Hematopoietic multipotent progenitor cell treated with erythropoietin and hydrocortisone succinate and interleukin-3 and kit ligand, for 6 days (in vitro differentiated cells): ENCODE measurements around the gene GRIK2.

Experiments used
- DNase-seq: peaks from one replicate; pipeline ENCODE4 v3.0.0-alpha.2; 2015

GRIK2 gene

DNA sequence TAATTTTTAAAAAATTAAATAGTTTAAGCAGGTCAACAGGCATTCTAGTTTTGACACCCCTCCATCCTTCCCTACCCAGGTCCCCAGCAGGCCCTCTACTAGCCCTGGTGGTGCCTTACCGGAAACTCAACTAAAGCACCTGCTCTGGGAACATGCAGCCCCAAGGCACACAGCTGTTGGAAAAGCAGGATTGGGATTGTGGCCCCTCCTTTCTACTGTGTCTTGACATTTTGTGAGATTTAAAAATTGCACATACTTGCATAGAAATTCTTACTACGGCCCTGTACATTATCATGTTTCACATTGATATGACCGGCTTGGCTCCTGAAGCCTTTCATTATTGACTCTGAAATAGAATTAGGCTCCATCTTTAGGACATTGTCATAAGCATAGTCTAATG lies 423.2 kb downstream of the GRIK2 start:
- no peak for DNase-seq

DNA sequence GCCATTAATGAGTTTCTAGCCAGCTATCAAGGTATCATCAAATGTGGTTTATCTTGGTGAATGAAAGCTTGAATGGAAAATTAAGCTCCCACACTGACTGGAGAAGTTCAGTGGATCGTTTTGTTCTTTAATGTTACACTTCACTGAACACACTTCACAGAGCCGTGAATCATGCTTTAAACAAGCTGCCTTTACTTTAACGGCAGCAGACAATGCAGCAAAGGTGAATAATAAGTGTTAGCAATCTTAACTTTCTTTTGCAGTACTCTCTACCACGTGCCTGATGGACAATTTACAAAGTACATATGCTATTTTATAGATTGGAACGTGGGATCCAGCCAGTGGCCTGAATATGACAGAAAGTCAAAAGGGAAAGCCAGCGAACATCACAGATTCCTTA lies 424.5 kb downstream of the GRIK2 start:
- no peak for DNase-seq

DNA sequence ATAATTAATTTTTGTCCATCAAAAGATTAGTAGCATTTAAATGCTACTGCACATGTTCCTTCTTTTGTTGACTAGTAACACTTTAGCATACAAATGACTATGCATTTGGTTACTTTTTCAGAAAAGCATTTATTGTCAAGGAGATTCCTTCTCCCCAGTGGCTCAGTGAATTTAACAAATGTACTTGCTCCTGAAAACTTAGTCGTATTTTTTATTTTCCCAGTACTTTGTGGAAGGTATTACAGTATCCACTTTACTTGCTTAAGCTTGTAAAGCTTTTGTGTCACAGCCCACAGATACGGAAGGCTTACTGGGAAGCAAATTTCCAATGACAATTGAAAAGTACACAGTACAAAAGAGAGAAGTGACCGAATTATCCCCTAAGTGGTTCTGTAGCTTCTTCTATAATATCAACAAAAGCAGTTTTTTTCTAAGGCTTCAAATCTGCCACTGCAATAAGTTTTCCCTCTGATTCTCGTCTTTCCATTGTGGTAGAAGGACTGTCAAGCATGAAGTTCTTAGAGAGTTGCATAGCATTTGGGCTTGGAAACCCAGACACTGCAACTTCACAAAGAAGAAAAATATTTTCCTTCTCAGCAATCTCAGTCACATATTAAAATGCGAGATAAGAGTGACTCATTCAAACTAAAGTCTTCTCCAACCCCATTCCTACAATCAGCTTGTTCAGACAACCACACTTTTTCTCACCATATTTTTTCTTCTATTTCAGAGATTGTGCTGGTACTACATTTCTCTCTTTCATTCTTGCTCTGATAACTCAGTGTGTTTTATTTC lies 431.2 kb downstream of the GRIK2 start:
- no peak for DNase-seq

DNA sequence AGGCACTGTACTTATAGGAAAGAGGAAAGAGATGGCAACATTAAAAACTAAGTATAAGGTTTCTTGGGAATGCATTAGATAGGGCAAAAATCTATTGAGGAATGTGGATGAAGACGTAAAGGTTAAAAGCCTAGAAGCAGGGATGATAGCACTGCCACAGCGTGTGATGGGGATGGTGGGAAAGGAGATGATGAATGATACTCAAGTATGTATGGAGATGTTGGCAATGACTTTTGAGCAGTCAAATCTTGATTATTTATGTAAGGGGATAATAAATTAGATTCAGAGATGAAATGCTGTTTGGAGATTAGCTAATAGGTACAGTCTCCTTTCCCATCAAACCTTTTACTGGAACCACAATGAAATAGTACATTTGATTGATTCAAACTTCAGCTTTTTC lies 432.8 kb downstream of the GRIK2 start:
- DNase-seq, result no peak

DNA sequence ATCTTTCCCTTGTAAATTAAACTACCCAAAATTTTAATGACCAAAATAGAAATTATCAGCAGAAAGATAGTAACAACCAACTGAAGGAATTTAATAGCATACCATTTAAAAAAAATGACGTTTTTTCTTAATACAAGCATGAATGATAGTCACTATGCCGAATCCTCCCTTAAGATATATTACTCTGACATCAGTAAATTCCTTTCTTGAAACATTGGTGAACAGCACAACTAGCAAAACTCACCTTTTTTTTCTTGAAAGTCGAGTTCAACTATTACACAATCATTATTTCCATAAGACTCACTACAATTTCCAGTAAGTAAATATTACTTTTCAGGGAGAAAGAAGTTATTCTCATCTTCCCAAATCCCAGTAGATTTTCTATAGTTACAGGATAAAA lies 433.2 kb downstream of the GRIK2 start:
- DNase-seq, result no peak

DNA sequence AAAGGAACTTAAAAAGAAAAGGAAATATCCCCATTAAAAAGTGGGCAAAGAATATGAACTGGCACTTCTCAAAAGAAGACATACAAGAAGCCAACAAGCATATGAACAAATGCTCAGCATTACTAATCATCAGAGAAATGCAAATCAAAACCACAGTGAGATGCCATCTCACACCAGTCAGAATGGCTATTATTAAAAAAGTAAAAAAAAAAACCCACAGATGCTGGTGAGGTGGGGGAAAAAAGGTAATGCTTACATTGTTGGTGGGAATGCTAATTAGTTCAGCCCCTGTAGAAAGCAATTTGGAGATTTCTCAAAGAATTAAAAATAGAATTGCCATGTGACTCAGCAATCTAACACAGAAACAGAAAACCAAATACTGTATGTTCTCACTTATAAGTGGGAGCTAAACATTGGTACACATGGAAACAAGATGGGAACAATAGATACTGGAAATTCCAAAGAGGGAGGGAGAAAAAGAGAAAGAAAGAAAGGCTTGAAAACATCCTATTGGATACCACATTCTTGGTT lies 437.1 kb downstream of the GRIK2 start:
- DNase-seq, result no peak

DNA sequence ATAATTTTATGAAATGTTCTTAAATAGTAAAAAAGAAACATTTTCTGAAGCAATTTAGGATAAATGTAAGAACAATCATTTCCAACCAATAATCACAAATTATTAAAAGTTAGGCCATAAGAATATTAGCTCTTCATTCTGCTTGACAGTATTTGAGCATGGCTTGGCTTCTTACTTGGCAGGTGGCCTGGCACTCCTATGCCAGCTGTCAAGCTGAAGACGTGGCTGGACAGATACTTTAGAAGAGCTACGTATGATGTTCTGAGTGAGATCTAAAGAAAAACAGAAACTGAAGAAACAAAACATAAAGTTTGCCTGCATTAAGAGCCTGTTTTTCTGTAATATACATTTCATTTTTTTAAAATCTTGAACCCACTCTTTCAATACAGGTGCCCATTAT lies 438.9 kb downstream of the GRIK2 start:
- no peak for DNase-seq

DNA sequence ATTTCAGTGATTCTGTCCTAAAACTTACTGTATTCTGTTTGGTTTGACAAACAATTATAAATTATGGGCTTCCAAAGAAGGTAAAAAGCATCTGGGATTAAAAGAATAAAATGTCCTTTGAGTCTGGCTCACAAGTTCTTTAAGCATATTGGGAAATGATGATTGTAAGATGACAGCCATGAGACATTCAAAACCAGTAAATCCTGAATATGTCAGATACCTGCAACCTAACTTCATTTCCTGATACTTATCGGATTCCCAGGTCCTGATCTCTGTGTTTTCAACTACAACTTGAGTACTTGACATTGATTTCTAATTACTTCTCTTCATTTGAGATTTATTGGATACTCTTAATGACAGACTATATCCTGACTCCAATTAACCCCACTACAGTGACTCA lies 446.6 kb downstream of the GRIK2 start:
- no peak for DNase-seq

DNA sequence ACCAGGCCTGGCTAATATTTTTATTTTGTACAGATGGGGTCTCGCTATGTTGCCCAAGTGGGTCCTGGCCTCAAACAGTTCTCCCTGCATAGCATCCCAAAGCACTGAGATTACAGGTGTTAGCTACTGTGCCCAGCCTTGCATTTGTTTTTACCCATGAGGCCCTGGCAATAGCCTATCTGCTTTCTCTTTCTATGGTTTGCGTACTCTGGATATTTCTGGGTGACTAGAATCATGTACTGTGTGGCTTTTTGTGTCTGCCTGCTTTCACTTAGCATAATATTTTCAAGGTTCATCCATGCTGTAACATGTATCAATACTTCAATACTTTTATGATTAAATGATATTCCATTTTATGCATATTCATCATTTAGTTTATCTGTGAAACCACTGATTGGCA lies 451.7 kb downstream of the GRIK2 start:
- no peak for DNase-seq

DNA sequence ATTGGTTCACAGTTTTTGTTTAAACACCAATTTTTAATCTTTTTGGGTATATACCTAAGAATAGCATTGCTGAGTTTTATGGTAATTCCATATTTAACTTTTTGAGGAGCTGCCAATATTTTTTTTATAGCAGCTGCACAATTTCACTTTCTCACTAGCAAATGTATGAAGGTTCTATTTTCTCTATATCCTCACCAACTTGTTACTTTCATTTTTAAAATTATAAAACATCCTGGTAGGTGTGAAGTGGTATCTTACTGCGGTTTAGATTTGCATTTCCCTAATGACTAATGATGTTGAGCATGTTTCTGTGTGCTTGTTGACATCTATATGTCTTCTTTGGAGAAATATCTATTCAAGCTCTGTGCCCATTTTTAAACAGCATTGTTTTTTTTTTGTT lies 452.1 kb downstream of the GRIK2 start:
- no peak for DNase-seq

DNA sequence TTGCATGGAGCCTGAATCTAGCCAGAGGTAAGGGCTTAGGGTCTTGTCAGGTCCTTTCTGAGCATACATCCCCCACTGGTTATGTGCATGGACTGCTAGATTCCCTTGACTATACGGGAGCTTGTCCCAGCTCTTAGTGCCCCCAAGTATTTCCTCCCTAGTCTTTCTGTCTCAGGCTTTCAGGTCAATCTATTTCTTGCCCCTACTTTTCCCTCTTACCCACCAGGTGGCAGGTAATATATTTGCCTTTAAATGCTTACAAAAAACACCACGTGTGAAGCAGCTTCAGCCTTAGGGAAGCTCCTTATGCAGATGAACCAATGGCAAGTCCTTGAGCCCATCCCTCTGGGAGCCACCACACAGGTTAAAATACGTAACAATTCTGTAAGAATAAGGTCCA lies 454.2 kb downstream of the GRIK2 start:
- DNase-seq, result no peak

DNA sequence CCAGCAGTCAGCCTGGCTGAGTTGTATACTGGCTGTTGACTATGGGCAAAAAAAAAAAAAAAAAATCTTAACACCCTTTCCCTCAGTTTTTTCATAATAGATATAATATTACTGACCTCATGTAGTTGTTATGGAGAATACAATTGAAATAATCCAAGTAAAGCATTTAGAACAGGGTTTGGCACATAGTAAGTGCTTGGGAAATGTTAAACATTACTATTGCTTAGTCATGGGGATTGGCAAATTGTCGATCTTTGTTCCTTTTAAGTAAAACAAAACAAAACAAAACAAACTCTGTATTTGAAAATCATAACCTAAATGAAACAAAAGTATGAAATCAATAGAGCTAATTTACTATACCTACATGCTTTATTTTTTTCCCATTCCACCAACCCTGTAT lies 458.4 kb downstream of the GRIK2 start:
- DNase-seq, result no peak

DNA sequence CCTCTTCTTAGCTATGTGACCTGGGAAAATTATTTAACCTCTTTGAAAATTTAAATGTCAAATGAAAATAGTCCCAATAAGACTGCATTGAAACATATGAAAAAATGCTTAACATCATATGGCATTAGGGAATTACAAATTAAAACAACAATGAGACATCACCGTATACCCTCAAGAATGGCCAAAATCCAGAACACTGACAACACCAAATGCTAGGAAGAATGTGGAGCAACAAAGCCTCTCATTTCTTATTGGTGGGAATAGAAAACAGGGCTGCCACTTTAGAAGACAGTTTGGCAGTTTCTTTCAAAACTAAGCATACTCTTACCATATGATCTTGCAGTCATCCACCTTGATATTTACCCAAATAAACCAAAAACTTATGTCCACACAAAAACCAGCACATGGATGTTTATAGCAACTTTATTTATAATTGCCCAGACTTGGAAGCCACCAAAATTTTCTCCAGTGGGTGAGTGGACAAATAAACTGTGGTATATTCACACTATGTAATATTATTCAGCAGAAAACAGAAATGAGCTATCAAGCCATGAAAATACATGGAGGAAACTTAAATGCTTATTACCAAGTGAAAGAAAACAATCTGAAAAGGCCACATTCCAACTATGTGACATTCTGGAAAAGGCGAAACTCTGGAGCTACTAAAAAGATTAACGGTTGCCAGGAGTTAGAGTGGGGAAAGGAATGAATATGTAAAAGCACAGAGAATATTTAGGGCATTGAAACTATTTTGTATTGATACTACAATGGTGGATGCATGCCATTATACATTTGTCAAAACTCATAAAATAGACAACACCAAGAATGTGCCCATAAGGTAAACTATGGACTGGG lies 459.9 kb downstream of the GRIK2 start:
- no peak for DNase-seq

DNA sequence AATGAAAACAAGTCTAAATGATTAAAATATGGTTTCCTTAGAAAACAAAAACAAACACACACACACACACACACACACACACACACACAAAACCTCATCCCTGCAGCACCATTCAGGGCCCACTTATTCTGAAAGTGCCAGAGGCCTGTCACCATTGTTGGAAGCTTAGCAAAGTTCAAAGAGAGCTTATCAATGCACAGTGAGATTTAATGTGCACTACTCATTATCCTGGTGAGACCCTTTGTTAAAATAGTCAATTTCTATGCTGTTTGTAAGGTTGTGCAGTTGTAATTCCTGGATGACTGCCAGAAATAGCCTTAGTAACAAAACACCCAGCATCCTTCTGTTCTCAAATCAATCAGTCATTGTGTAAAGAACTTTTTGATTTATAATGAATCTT lies 482.9 kb downstream of the GRIK2 start:
- no peak for DNase-seq

DNA sequence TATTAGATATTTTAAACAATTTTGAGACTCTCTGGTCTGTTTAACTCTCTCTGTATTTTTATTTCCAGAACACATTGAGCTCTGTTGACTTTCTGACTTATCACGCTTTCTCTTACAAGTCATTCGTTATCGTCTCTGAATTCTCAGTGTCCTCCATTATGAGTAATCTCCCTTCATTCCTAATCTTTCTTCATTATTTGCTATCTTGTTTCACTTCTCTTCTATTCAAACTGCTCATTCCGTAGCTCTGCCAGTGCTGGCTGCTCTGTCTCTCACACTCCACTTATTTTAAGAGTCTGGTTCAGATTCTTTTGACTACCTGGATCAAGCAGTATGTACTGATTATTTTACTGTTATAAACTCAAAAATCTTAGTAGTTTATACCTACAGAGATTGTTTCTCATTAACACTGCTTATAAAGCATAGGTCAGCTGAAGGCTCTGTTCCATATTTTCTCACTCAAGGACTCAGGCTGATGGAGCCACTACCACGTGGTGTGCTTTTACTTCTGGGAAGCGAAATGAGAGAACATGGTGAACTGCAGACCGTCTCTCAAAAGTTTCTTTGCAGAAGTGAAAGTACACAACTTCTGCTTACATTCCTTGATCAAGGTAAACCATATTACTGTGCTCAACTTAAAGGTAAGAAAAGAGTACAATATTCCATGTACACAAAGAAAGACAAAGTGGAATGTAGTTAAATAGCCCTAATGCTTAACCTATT lies 485.2 kb downstream of the GRIK2 start:
- no peak for DNase-seq

DNA sequence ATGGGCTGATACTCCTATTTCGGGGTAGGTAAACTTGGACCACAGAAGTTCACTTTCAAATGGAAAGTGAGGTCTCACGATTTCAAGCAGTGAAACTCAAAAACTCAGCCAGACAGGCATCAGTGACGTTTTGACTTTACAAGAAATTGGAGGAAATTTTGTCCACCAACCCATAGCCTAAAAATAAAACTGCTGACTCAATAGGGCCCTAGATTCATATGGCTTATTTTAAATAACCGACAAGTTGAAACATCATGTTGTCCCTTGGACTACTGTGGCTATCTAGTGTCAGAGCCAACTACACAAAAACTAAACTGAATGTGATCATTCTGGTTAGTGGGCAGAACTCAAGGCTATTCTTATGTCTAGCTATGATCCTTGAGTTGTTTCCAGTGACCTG lies 486.3 kb downstream of the GRIK2 start:
- no peak for DNase-seq

DNA sequence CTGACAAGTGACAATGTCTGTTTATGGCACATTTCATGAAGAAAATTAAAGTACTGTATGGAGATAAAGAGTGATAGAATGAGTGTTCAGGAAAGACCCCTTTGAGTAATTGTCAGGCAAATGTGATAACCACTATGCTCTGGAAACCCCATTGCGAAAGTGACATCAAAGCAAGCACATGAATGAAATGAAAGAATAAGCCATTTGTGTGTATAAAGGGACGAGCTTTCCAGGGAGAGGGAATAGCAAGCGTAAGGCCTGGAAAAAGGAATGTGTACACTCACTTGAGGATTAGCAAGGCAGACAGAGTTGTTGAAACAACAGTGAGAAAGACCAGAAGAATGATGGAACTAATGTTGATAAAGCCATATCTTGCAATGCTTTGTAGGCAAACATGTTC lies 490.0 kb downstream of the GRIK2 start:
- DNase-seq, result no peak

DNA sequence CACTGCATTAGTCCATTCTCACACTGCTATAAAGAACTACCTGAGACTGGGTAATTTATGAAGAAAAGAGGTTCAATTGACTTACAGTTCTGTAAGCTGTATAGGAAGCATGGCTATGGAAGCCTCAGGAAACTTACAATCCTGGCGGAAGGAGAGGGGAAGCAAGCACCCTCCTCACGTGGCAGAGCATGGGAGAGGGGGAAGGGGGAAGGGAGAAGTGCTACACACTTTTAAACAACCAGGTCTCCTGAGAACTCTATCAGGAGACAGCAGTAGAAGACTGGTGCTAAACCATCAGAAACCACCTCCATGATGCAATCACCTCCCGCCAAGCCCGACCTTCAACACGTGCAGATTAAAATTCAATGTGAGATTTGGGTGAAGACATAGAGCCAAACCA lies 494.0 kb downstream of the GRIK2 start:
- DNase-seq, result no peak

DNA sequence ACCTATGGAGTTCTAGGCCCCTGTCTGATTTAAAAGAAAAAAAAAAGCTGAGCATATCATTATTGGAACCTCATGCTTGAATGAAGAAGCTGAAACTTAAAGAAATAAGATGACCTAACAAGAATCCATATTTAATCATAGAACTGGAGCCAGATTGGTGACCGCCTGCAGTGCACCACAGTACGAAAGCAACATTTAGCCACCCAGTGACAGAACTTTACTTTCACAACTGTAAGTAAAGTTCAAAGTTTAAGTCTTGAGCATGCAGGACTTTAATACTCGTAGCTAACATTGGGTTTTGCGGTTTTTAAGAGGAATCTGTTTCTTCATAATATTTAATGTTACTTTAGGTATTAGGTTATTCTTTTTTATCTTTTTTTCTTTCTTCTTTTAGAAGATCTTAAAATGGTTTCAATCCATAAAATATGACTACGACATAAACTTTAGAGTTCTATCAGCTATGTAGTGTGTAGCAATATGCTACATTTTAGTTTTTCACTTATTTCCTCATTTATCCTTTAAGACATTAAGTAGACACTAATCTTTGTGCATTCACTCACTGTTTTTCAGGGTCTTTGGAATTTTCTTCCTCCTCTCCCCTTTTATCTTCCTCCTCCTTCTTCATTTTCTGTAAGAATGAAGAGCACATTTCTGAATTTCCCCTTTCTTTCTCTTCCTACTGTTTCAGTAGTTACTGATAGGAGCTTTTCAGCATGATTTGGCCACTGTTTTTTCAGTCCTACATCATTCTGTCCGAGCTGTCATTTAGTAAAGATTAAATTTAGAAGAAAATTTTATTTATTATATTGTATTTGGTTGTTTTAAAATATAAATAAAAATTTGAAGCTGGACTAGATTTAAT lies 514.1 kb downstream of the GRIK2 start:
- DNase-seq, result no peak

DNA sequence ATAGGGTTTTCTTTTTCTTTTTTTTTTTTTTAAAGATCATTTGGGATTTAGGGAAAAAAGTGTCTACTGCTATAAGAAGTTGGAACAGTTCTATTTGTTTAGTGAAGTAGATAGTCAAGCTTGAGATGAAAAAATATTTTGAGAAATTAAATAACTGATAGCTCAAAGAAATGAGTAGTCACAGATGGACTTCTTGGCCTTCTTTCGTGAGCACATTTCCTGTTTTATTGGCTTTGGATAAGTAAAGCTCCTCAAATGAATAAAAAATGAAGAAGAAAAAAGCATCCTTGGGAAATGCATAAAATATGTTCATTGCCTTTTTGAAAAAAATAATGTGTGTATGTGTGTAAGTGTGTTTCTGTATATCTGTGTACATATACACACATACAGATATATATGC lies 515.9 kb downstream of the GRIK2 start:
- DNase-seq, result no peak

DNA sequence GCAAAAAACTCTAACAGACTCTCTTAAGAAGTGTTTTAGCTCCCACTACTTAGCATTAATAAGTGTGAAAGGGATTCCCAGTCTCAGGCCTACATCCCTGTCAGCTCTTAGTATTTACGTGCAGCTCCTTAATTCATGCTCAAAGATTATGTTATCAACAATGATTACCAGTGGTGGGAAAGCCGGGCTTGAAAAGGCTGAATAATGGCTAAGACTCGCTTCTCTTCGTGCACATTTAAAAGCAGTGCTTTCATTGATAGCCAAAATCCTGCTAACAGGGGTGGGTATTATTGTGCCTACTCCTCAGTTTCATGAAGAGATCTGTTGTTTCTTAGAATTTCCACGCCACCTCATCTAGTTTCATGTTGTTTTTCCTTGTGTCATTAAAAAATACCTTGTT lies 518.8 kb downstream of the GRIK2 start:
- DNase-seq, result no peak

DNA sequence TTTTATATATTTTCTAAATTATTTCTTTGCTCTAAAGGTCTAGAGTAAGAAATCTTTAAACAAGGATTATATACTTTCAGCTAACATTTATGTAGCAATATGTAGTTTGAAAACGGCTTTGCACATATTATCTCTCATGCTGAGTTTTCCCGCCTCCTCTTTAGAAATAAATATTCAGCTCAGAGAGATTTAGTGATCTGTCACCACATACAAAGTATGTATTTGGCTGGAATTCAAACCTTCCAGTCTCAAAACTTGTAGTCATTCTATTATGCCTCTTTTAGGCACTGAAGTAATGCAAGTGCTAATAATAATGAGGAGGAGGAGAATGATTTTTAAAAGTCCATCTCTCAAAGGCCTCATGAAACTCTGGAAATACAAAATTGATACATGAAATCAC lies 525.0 kb downstream of the GRIK2 start:
- DNase-seq, result no peak
